Tibial artery (tissue), 4 donors: ENCODE results near the gene ROR2.

ENCODE experiments used
- DNase-seq, 2 donors: peaks; one replicate each; pipeline ENCODE4 v3.0.0-alpha.2; 2019
- H3K27ac ChIP-seq, 2 donors: fragments of 200-600 bp; sonication (generic) in 1 of 2; 1 replicate in 1 of 2; 2 replicates in 1 of 2; pipeline ENCODE4 v1.5.1; 2018 to 2019; ENCODE audit warnings: mild to moderate bottlenecking in 1 of 2
- H3K27me3 ChIP-seq, 2 donors: fragments of 200-600 bp; sonication (generic) in 1 of 2; one replicate each; pipeline versions ENCODE4 v1.5.1 to v1.6.0; 2016 to 2019
- H3K36me3 ChIP-seq, 3 donors: fragments of 200-600 bp; sonication (generic) in 2 of 3; one replicate each; pipeline ENCODE4 v1.5.1; 2016 to 2019; ENCODE audit warnings: mild to moderate bottlenecking in 2 of 3
- H3K4me1 ChIP-seq, 4 donors: fragments of 200-600 bp; sonication (generic) in 2 of 4; 1 replicate in 3 of 4; 2 replicates in 1 of 4; pipeline ENCODE4 v1.5.1; 2016 to 2019
- H3K4me3 ChIP-seq, 2 donors: fragments of 200-600 bp; sonication (generic) in 1 of 2; 1 replicate in 1 of 2; 2 replicates in 1 of 2; pipeline ENCODE4 v1.5.1; 2018 to 2019; ENCODE audit warnings: mild to moderate bottlenecking in 2 of 2
- H3K9me3 ChIP-seq, 3 donors: fragments of 200-600 bp; sonication (generic) in 1 of 3; one replicate each; pipeline ENCODE4 v1.5.1; 2016 to 2019
- intact Hi-C: fragments of 100-400 bp; cut with DNase I; formaldehyde crosslinking; loops from one replicate; pipeline ENCODE4 v1.15.0; 2023; ENCODE audit warnings: low total_unique reads
- TF ChIP-seq, protein P1 (sequence below), 2 experiments: fragments of 200-600 bp in 1 of 2; fragments of 450-650 bp in 1 of 2; IDR thresholded peaks; one replicate each; pipeline ENCODE4 v1.5.1; 2017 to 2019; ENCODE audit warnings: antibody characterized with exemption in 2 of 2, mild to moderate bottlenecking in 1 of 2, moderate library complexity in 1 of 2

Gene ROR2

DNA sequence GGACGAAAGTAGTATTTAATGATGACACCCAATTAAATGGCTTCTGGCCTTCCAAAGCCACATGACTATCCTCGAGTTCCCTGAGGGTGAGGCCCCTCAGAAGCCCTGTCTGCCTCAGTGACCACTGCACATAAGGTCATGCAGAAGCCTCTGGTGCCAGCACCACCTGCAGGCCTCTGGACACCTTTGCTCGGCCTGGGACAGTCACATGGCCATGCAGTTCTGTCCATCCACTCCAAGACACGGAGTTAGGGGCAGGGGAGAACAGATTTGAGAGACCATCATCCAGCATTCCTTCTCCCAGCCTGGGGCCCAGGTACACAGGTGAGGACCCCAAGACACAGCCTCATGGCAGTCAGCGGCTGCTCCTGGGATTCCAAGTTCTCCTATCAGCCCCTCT is 145.0 kb downstream of the ROR2 start:
- Histone ChIP-seq H3K9me3 (no peaks in the 10 kb centered on the region), H3K4me1 (no peaks in the 10 kb centered on the region), H3K4me3 (no peak overlapping the region), H3K36me3 (no peaks in the 10 kb centered on the region), H3K27ac (no peak overlapping the region), H3K27me3 (no peaks in the 10 kb centered on the region)
- intact Hi-C loops, result no loop called here
- no peak for DNase-seq
- TF ChIP-seq, protein P1, sequence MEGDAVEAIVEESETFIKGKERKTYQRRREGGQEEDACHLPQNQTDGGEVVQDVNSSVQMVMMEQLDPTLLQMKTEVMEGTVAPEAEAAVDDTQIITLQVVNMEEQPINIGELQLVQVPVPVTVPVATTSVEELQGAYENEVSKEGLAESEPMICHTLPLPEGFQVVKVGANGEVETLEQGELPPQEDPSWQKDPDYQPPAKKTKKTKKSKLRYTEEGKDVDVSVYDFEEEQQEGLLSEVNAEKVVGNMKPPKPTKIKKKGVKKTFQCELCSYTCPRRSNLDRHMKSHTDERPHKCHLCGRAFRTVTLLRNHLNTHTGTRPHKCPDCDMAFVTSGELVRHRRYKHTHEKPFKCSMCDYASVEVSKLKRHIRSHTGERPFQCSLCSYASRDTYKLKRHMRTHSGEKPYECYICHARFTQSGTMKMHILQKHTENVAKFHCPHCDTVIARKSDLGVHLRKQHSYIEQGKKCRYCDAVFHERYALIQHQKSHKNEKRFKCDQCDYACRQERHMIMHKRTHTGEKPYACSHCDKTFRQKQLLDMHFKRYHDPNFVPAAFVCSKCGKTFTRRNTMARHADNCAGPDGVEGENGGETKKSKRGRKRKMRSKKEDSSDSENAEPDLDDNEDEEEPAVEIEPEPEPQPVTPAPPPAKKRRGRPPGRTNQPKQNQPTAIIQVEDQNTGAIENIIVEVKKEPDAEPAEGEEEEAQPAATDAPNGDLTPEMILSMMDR (IDR thresholded peaks at IDR 0.05), result no peak

DNA sequence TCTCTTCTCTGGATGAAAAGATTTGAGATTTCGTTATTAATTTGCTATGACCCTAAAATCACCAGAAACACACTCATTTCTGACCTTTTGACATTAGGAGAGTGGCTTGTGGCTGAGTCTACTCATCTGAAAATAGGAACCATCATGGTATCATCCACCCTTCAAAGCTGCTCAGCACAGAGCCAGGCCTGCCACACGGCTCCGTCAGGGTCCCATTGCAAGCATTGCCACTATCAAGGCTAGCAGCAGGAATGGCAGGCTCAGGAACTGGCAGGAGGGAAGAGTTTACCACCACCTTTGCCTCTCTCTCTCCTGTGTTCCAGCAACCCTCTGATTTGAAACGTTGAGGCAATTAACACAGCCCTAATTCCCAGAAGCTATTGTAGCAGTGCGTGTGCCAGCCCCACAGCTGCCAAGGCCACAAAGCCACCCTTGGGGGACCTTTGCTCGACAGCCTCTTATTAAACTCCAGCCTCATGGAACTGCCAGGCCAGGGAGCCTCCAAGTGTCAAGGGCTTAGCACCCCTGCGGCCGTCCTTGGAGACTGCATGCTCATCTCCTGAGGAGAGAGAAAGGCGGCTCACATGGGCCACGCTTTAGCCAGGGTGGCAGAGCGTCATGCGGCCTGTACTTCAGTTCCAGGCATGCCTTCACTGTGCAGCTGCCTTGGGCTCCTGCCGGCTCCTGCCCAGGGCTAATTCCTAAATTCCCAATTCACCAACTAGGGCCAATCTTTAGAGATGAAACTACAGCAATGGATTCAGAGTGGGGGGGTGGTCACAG is 145.9 kb downstream of the ROR2 start:
- Histone ChIP-seq H3K27ac (no peak overlapping the region), H3K27me3 (no peaks in the 10 kb centered on the region), H3K4me1 (no peaks in the 10 kb centered on the region), H3K4me3 (no peak overlapping the region), H3K36me3 (no peaks in the 10 kb centered on the region), H3K9me3 (no peaks in the 10 kb centered on the region)
- TF ChIP-seq, protein P1 (IDR thresholded peaks at IDR 0.05), result no peak
- intact Hi-C loops, result no loop called here
- no peak for DNase-seq

DNA sequence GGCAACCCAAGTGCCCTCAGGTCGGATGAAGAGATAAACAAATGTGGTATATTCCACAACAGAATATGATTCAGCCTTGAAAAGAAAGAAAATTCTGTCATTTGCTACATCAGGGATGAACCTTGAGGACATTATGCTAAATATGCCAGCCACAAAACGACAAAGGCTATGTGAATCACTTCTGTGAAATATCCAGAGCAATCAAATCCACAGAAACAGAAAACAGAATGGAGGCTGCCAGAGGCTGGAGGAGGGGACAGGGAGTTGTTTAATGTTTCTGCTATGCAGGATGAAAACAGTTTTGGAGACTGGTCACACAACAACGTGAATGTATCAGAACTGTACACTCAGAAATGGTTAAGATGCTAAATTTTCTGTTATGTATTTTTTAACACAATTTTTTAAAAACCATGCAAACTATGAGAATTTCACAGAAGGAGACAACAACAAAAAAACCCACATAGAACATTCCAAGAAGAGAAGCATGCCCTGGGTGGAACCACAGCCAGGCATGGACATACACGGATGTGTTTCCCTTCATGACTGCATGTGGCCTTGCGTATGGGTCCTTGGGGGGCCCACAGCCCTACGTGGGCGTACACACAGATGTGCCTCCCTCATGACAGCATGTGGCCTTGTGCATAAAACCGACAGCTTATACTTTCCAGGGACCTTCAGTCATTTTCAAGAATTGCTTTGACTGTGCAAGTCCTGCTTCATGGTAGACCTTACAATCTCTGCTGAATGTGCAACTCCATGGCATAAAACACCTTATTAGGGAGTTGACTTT is 146.7 kb downstream of the ROR2 start:
- TF ChIP-seq, protein P1 (IDR thresholded peaks at IDR 0.05), result no peak
- Histone ChIP-seq H3K9me3 (no peaks in the 10 kb centered on the region), H3K4me1 (peaks cover 0 to 4% (median 0%) of the 10 kb centered on the region in 4 donors), H3K36me3 (no peaks in the 10 kb centered on the region), H3K4me3 (no peak overlapping the region), H3K27ac (no peak overlapping the region), H3K27me3 (peaks cover 0 to 3% of the 10 kb centered on the region in 2 donors)
- no peak for DNase-seq
- intact Hi-C loops, result no loop called here

DNA sequence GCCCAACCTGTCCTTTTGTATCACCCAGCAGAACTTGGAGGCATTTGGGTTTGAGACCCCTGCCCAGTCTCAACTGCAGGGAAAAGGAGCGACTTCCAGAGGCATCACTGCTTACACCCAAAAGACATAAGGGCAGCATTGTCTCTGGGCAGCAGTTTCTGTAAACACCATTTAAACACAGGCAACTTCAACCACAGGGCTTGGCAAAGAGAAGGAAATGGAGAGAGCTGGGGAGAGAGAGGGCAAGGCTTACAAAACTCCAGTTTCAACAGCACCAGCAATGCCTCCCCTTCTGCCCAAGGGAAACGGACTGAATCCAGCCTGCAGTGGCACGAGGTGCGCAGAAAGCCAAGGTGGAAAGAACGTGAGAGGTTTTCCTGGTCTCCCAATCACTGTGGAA is 147.6 kb downstream of the ROR2 start:
- Histone ChIP-seq H3K27me3 (peaks cover 0 to 3% of the 10 kb centered on the region in 2 donors), H3K36me3 (no peaks in the 10 kb centered on the region), H3K4me1 (peaks cover 0 to 5% (median 0%) of the 10 kb centered on the region in 4 donors), H3K4me3 (no peak overlapping the region), H3K9me3 (no peaks in the 10 kb centered on the region), H3K27ac (no peak overlapping the region)
- TF ChIP-seq, protein P1 (IDR thresholded peaks at IDR 0.05), result no peak
- DNase-seq, result no peak
- intact Hi-C loops, result no loop called here

DNA sequence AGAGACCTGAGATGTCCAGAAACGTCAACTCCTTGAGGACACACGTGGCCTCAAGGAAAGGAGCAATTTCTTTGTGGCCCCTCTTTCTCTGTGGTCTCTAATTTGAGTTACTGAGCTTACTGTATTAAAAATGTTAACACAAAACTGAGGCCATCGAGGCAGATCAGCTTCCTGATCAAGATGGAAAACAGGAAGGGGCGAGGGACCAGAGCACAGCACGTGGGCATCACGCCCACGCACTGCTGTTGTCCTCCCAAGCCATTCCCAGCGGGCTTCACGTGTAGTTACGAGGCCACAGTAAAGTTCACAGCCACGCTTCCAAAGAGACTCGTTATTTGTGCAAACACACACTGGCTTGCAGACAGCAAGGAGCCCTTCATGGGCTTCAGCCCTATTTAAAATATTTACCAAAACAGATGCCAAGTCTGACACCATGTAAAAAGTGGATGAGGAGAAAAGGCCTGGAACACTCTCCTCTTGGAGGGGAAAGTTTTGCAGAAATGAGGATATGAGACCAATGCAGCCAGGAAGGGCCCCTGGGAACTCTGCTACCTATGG is 149.5 kb downstream of the ROR2 start:
- no peak for DNase-seq
- H3K9me3 ChIP-seq, result no peaks in the 10 kb centered on the region
- no peak overlapping the region for H3K27ac ChIP-seq
- peaks cover 0 to 5% (median 0%) of the 10 kb centered on the region in 4 donors for H3K4me1 ChIP-seq
- intact Hi-C loops, result no loop called here
- TF ChIP-seq, protein P1 (IDR thresholded peaks at IDR 0.05), result no peak
- no peaks in the 10 kb centered on the region for H3K36me3 ChIP-seq
- H3K27me3 ChIP-seq, result peaks cover 0 to 3% of the 10 kb centered on the region in 2 donors
- H3K4me3 ChIP-seq, result no peak overlapping the region
